Measurements from ENCODE around the gene NOP10.

DNA sequence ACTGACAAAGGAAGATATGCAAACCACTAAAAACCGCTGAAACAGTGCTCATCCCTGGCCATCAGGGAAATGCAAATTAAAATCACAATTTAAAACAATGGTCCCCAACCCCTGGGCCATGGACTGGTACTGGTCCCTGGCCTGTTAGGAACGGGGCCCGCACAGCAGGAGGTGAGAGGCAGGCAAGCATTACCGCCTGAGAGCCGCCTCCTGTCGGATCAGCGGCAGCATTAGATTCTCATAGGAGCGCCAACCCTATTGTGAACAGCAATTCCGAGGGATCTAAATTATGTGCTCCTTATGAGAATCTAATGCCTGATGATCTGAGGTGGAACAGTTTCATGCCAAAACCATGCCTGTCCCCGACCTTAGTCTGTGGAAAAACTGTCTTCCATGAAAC is 19.7 kb downstream of the NOP10 start:
- TF ChIP-seq, protein P1, sequence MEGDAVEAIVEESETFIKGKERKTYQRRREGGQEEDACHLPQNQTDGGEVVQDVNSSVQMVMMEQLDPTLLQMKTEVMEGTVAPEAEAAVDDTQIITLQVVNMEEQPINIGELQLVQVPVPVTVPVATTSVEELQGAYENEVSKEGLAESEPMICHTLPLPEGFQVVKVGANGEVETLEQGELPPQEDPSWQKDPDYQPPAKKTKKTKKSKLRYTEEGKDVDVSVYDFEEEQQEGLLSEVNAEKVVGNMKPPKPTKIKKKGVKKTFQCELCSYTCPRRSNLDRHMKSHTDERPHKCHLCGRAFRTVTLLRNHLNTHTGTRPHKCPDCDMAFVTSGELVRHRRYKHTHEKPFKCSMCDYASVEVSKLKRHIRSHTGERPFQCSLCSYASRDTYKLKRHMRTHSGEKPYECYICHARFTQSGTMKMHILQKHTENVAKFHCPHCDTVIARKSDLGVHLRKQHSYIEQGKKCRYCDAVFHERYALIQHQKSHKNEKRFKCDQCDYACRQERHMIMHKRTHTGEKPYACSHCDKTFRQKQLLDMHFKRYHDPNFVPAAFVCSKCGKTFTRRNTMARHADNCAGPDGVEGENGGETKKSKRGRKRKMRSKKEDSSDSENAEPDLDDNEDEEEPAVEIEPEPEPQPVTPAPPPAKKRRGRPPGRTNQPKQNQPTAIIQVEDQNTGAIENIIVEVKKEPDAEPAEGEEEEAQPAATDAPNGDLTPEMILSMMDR (conservative IDR thresholded peaks at IDR 0.05), result no peak
- TF ChIP-seq ZFX (IDR thresholded peaks at IDR 0.05), result no peak

All from C4-2B (cell line).